ENCODE data around the gene YIPF1.
"Not testable (repeated sequence)": the region's sequence is repeated elsewhere in the genome, so short reads cannot be mapped to it uniquely, and the experiment has no call there.

The YIPF1 gene

DNA sequence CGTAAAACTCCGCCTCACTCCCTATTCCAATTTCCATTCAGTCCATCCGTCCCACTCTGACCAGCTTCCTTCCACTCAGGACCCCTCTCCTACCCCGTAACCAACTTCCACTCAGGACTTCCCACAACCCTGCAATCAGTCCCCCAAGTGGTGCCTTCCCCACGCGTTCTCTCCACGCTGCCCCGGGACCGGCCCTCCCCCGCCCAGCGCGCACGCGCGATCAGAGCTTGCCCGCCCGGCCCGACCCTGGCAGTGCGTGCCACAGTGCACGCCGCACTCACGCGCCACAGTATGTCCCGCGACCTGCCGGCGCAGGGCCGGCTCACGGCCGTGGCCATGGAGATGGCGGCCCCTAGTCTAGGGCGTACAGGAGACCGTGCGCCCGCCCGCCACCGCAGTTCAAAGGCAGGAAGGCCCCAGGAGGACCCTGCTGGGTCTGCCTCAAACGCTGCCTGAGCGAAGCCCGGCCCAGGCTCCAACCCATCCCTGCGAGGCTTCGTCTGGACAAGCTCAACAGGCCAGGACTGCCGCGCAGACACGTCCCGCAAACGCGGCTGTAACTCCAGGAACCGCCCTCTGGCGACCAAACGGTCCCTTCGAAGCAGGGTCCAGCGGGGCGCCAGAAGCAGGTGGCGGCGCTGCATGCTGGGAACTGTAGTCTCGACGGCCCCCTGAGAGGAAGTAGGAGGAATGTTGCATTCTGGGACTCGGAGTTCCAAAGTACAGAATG lies 51.5 kb downstream of the YIPF1 start, which contains the start of gene NDC1:
Gene NDC1, minus strand, starts transcription at position 373 of the 730 bp plus-strand sequence. Its CDS starts 35 bp downstream, at position 338.
- peak; percentile 90 for DNase-seq (ENCODE audit: low spot score)

DNA sequence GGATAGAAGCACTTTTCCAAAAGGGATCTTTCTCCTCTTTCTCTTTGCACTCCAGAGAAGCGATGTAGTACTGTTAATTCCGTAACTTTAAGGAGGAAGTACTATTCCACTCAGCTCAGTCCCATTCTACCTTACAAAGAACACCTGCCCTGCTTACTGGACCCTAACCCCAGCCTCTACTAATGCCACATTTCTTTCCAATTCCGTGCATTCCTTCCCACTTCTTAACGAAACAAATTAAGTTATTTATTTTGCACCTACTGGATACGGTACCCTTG lies 52.0 kb downstream of the YIPF1 start:
- DNase-seq (ENCODE audit: low spot score), result no peak

DNA sequence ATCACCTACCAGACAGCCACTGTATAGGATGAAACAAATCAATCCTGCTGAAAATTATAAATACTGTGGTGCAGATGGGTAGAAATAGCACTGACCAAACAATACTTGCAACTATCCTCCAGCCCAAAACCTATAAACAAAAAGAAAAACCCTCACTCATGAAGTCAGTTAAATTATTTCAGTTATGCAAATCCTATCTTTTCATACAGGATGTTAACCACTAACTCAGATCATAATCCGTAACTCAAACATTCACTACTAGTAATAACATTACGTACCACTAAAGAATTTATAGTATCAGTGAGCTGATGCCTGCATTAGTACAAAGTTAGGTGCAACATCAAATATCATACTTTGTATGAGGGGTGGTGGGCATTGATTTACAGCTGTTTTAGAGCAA lies 54.1 kb downstream of the YIPF1 start:
- DNase-seq (ENCODE audit: low spot score), result no peak

DNA sequence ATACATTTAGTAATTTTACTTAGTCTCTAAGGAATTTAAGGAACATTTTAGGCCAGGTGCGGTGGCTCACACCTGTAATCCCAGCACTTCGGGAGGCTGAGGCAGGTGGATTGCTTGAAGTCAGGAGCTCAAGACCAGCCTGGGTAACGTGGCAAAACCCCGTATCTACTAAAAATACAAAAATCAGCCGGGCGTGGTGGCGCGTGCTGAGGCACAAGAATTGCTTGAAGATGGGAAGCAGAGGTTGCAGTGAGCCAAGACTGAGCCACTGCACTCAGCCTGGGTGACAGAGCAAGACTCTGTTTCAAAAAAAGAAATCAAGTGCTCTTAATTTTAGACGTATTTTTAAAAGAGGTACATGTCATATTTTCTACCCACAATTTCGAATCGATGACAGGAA lies 54.8 kb downstream of the YIPF1 start:
- no peak for DNase-seq (ENCODE audit: low spot score)

DNA sequence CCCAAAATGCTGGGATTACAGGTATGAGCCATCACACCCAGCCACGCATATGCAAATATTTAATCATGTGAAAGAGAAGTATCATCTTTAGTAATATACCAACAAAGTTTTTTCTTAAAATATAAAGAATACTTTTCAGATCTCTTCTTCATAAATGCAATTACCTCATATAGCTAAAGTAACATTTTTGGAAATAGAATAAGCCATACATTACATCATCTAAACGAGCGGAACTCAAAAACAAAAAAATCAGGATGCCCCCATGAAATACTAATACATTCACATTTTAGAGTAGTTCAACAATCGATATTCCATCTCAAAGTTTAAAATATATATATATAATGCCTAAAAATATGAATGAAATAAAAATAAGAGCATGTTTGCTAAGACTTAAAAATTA lies 56.2 kb downstream of the YIPF1 start:
- no peak for DNase-seq (ENCODE audit: low spot score)

DNA sequence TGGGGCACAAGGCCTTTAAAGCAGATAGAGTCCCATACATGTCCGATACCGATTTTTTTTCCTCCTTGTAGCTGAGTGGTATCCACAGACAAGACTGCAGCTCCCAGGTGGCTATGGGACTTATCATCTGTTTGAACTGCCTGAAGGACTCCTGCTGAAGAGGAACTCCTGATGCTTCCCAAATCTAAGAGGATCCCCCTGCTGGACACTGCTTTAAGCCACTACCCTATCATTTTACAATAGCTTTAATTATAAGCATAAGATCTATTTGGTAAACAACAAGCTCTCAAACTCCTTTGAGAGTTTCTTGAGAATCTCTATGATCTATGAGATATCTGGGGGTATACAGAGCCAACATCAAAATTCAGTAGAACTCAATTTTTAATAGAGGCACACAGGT lies 63.2 kb downstream of the YIPF1 start:
- DNase-seq (ENCODE audit: low spot score), result no peak

DNA sequence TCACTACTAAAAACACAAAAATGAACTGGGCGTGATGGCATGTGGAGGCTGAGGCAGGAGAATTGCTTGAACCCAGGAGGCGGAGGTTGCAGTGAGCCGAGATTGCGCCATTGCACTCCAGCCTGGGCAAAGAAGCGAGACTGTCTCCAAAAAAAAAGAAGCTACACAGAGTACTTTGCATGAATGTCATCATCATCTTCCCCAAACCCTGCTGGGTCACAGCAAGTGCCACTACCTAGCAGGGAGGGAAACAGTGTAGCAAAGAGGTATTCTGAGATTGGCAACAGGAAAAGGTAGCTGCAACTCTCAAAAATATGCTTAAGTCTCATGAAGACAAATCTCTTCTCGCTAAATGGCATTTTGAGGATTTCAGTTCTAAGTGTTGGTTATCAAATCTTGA lies 64.3 kb downstream of the YIPF1 start:
- no peak for DNase-seq (ENCODE audit: low spot score)

DNA sequence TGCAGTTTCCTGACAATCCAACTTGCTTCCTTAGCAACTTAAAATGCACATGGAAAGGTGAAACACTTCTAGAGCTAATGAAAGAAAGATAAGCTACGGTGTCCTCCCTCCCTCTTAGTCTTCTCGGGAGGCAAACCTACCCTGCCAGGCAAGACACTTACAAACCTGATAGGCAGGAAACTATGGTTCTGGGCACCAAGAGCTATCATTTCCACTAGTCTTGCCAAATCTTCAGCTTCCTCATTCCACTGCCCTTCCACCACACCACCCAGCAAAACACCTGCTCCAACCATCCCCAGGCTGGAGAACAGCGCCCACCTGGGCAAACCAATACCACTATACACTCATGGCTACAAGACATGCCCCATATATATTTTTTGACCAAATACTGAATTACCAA lies 66.7 kb downstream of the YIPF1 start:
- no peak for DNase-seq (ENCODE audit: low spot score)

DNA sequence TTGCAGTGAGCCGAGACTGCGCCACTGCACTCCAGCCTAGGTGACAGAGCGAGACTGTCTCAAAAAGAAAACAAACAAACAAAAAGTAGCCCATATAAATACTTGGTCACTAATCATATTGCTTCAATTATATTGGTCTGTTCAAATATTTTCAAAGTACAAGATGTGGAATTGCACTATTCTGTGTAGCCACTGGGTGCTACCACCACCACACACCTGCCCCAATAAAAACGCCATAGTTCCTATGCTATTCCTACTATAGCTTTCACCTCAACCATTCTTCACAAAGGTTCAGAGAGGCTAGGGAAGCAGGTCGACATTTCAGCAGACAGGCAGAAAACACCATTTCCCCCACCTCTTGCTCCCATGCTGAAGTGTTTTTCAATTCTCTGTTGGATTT lies 68.2 kb downstream of the YIPF1 start:
- DNase-seq (ENCODE audit: low spot score), result no peak

DNA sequence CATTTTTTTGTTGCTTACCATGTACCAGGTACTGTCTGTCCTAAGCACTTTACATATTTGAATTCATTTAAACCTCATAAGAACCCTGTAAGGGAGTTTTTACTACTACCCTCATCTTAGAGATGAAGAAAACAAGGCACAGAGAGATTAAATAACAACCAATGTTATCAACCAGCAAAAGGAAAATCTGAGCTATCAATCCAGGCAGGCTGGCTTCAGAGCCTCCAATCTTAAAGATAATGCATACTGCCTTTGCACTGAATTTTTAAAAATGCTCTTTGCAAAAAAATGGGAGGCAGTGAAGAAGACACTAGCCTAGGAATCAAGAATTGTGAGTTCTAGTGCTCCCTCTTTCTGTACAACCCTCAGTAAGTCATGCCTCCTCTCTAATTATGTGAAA lies 70.2 kb downstream of the YIPF1 start:
- DNase-seq (ENCODE audit: low spot score), result no peak

DNA sequence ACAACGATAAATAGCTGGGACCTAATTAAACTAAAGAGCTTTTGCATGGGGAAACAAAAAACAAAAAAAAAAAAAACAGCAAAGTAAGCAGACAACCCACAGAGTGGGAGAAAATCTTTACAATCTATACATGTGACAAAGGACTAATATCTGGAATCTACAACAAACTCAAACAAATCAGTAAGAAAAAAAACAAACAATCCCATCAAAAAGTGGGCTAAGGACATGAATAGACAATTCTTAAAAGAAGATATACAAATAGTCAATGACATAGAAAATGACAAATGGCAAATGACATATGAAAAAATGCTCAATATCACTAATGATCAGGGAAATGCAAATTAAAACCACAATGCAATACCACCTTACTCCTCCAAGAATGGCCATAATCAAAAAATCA lies 73.0 kb downstream of the YIPF1 start:
- not testable (repeated sequence) for DNase-seq (ENCODE audit: low spot score)

DNA sequence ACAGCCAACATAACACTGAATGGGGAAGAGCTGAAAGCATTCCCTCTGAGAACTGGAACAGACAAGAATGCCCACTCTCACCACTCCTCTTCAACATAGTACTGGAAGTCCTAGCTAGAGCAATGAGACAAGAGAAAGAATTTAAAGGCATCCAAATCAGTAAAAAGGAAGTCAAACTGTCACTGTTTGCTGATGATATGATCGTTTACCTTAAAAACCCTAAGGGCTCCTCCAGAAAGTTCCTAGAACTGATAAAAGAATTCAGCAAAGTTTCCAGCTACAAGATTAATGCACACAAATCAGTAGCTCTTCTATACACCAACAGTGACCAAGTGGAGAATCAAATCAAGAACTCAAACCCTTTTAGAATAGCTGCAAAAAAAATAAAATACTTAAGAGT lies 74.1 kb downstream of the YIPF1 start:
- DNase-seq (ENCODE audit: low spot score), result not testable (repeated sequence)

DNA sequence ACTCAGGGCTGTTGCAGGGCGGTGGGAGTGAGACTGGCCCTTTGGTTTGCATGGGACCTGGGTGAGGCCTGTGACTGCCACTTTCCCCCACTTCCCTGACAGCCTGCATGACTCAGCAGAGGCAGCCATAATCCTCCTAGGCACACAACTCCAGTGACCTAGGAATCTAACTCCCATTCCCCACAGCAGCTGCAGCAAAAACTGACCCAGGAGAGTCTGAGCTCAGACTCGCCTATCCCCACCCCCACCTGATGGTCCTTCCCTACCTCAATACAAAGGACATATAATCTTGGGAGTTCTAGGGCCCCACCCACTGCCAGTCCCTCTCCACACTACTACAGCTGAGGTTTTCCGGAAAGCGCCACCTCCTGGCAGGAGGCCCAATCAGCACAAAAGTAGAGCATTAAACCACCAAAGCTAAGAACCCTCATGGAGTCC lies 78.2 kb downstream of the YIPF1 start:
- DNase-seq (ENCODE audit: low spot score), result no peak

DNA sequence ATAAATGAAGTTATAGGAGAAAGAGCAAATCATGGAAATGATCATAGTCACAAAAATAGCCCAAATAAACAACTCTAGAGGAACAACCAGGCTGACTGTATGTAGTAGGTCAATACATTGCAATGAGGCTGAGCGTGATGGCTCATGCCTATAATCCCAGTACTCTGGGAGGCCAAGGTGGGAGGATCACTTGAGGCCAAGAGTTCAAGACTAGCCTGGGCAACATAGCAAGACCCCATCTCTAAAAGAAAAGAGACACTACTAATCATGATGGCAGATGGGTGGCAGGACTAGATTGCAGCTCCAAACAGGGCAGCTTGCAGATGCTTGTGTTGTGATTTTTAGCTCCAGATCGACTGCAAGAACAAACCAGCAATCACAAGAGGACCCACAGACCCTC lies 79.1 kb downstream of the YIPF1 start:
- no peak for DNase-seq (ENCODE audit: low spot score)

DNA sequence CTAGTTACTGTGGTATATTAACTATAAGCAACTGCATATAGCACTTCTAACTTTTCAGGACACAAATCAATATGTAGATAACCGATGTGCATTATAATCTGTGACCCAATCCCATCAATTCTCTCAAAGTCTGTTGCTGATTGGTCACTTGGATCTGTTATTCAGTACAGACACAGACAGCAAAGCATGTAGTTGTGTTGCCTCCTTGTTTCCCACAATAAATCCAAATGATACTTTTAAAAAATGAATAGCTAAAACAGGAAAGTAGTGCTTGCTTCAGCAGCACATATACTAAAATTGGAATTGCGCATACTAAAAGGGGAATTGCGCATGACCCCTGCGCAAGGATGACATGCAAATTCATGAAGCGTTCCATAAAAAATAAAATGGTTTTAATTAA lies 79.6 kb downstream of the YIPF1 start:
- no peak for DNase-seq (ENCODE audit: low spot score)

DNA sequence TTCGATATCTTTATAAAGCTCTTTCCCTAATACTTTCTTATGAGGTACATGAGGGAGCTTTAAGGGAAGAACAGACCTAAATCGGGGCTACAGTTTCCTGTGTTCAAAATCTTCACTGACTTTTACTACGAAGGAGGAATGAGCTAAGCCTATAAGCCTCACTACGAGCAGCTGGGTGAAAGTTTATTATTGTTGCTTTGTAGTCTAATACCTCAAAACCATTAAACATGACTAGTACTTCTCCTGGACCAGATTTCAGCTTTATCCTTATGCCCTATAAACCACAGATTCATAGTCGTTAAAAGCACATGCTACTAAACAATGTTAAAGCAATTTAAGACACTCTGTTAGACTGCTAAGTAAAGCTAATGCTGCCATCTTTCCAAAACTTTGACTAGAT lies 81.7 kb downstream of the YIPF1 start:
- no peak for DNase-seq (ENCODE audit: low spot score)

DNA sequence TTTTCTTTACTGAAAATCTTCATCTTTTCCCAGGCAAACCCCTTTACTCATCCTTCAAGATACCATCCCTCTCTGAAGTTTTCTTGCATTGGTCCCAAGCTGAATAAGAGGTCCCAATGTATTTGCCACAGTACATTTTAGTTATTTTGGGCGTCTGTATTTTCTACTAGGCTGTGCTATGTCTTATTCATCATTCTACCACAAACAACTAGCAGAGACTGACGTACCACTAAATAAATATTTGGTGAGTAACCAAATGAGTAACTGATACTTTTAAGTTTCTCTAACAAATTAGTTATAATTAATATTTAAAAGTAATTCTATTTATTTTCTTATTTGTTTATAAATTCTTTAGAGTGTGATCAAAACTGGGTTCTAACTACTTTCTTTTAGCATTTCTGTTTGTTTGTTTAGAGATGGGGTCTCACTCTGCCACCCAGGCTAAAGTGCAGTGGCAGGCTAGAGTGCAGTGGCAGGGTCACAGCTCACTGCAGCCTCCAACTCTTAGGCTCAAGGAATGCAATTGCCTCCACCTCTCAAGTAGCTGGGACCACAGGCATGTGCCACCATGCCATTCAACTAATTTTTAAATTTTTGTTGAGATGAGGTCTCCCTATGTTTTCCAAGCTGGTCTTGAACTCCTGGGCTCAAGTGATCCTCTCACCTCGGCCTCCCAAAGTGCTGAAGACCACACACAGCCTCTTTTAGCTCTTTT lies 84.6 kb downstream of the YIPF1 start:
- no peak for DNase-seq (ENCODE audit: low spot score)

DNA sequence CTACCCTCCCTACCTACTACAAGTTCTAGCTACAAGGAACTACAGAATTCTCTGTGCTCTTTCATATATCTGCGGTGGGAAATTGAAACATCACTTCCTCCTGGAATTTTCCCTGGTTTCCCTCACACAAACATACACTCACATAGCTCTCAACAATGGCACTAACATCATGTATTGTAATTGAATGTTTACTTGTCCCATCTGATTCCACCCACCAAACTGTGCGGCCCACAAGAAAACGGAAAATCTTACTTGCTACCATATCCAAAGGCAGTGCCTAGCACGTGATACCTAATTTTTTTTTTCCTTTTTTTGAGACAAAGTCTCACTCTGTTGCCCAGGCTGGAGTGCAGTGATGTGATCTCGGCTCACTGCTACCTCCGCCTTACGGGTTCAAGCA lies 85.4 kb downstream of the YIPF1 start:
- DNase-seq (ENCODE audit: low spot score), result no peak
